ENCODE measurements around the gene INTS6. TPM values are rescaled to one million over a fixed set of nuclear protein-coding genes. Genes with fewer than 3 reads are reported as not detected.

Gene INTS6
- total RNA-seq, 4 donors from 2014 or later = 24.3 to 34.5 (median 28.9) TPM

GRCh38 chr13:51322826-51323225 lies 130.0 kb downstream of the INTS6 start:
- Histone ChIP-seq H3K27me3 (no peaks in the 10 kb centered on the region), H3K36me3 (no peaks in the 10 kb centered on the region), H3K9me3 (no peaks in the 10 kb centered on the region), H3K4me1 (peaks cover 0 to 5% (median 0%) of the 10 kb centered on the region in 4 donors), H3K4me3 (no peak overlapping the region), H3K27ac (replicated peaks in 1 of 4) (no peak overlapping the region)
- intact Hi-C loops (cut with DNase I) = no loop called here
- TF ChIP-seq EP300 (IDR thresholded peaks at IDR 0.05) (no peak), POLR2AphosphoS5 (IDR thresholded peaks at IDR 0.05) (no peak), CTCF (IDR thresholded peaks at IDR 0.05) (no peak), POLR2A (IDR thresholded peaks at IDR 0.05; ENCODE audit: low read depth) (no peak)
- DNase-seq (ENCODE audit: extremely low spot score) = no peak
- 83% methylated on average over 3 of the region's 3 CpGs for WGBS

GRCh38 chr13:51321836-51322235 lies 131.0 kb downstream of the INTS6 start:
- WGBS = 58% methylated on average over 2 of the region's 2 CpGs
- Histone ChIP-seq H3K27ac (replicated peaks in 1 of 4) (no peak overlapping the region), H3K4me3 (no peak overlapping the region), H3K9me3 (no peaks in the 10 kb centered on the region), H3K36me3 (no peaks in the 10 kb centered on the region), H3K4me1 (peaks cover 0 to 5% (median 0%) of the 10 kb centered on the region in 4 donors), H3K27me3 (no peaks in the 10 kb centered on the region)
- no peak for TF ChIP-seq EP300 (IDR thresholded peaks at IDR 0.05)
- TF ChIP-seq CTCF (IDR thresholded peaks at IDR 0.05) = no peak
- no peak for TF ChIP-seq POLR2AphosphoS5 (IDR thresholded peaks at IDR 0.05)
- TF ChIP-seq POLR2A (IDR thresholded peaks at IDR 0.05; ENCODE audit: low read depth) = no peak
- no peak for DNase-seq (ENCODE audit: extremely low spot score)
- intact Hi-C loops (cut with DNase I) = no loop called here

- DNase-seq (ENCODE audit: extremely low spot score) = no peak
- intact Hi-C loops (cut with DNase I) = no loop called here
These were observed 134.0 kb downstream of the INTS6 start for GRCh38 chr13:51318876-51319275.

GRCh38 chr13:51318015-51318414 lies 134.8 kb downstream of the INTS6 start:
- intact Hi-C loops (cut with DNase I) = no loop called here
- no peaks in the 10 kb centered on the region for H3K36me3 ChIP-seq
- 100% methylated on average over 2 of the region's 2 CpGs for WGBS
- H3K27ac ChIP-seq (replicated peaks in 1 of 4) = no peak overlapping the region
- TF ChIP-seq CTCF (IDR thresholded peaks at IDR 0.05) (no peak), POLR2AphosphoS5 (IDR thresholded peaks at IDR 0.05) (no peak), EP300 (IDR thresholded peaks at IDR 0.05) (no peak), POLR2A (IDR thresholded peaks at IDR 0.05; ENCODE audit: low read depth) (no peak)
- no peaks in the 10 kb centered on the region for H3K27me3 ChIP-seq
- H3K4me1 ChIP-seq = peaks cover 0 to 11% (median 0%) of the 10 kb centered on the region in 4 donors
- DNase-seq (ENCODE audit: extremely low spot score) = no peak
- H3K4me3 ChIP-seq = no peak overlapping the region
- no peaks in the 10 kb centered on the region for H3K9me3 ChIP-seq

More at GRCh38 chr13:51318876-51319275, 134.0 kb downstream of the INTS6 start:
- H3K4me3 ChIP-seq = no peak overlapping the region
- 95% methylated on average over 3 of the region's 3 CpGs for WGBS
- peaks cover 0 to 11% (median 0%) of the 10 kb centered on the region in 4 donors for H3K4me1 ChIP-seq
- TF ChIP-seq EP300 (IDR thresholded peaks at IDR 0.05) (no peak), CTCF (IDR thresholded peaks at IDR 0.05) (no peak), POLR2AphosphoS5 (IDR thresholded peaks at IDR 0.05) (no peak), POLR2A (IDR thresholded peaks at IDR 0.05; ENCODE audit: low read depth) (no peak)
- H3K27ac ChIP-seq (replicated peaks in 1 of 4) = no peak overlapping the region
- H3K27me3 ChIP-seq = no peaks in the 10 kb centered on the region
- H3K9me3 ChIP-seq = no peaks in the 10 kb centered on the region
- H3K36me3 ChIP-seq = no peaks in the 10 kb centered on the region

- no peak for TF ChIP-seq CTCF (IDR thresholded peaks at IDR 0.05)
- TF ChIP-seq POLR2A (IDR thresholded peaks at IDR 0.05; ENCODE audit: low read depth) = no peak
- no peak for TF ChIP-seq EP300 (IDR thresholded peaks at IDR 0.05)
- TF ChIP-seq POLR2AphosphoS5 (IDR thresholded peaks at IDR 0.05) = no peak
These were observed 135.6 kb downstream of the INTS6 start for GRCh38 chr13:51317262-51317661.

More at GRCh38 chr13:51317262-51317661, 135.6 kb downstream of the INTS6 start:
- H3K9me3 ChIP-seq = no peaks in the 10 kb centered on the region
- no peaks in the 10 kb centered on the region for H3K27me3 ChIP-seq
- 82% methylated on average over 1 of the region's 1 CpG for WGBS
- no peaks in the 10 kb centered on the region for H3K36me3 ChIP-seq
- H3K4me1 ChIP-seq = peaks cover 0 to 11% (median 0%) of the 10 kb centered on the region in 4 donors
- no peak for DNase-seq (ENCODE audit: extremely low spot score)
- intact Hi-C loops (cut with DNase I) = no loop called here
- H3K4me3 ChIP-seq = no peak overlapping the region
- H3K27ac ChIP-seq (replicated peaks in 1 of 4) = no peak overlapping the region

All from esophagus muscularis mucosa (tissue), 4 donors.